Loucy (cell line): Measurements from ENCODE around the gene TUBA8.

Experiments
- EZH2phosphoT487 ChIP-seq: fragments of 200-600 bp; IDR thresholded peaks from 2 replicates; pipeline ENCODE4 v1.6.1; 2018; ENCODE audit warnings: antibody characterized with exemption, mild to moderate bottlenecking, moderate library complexity, borderline replicate concordance
- TF ChIP-seq, protein P1 (sequence below): fragments of 200-600 bp; sonication (generic); conservative IDR thresholded peaks from 2 replicates; pipeline ENCODE4 v1.5.1; 2014; ENCODE audit warnings: mild to moderate bottlenecking, antibody characterized with exemption, low read length

DNA sequence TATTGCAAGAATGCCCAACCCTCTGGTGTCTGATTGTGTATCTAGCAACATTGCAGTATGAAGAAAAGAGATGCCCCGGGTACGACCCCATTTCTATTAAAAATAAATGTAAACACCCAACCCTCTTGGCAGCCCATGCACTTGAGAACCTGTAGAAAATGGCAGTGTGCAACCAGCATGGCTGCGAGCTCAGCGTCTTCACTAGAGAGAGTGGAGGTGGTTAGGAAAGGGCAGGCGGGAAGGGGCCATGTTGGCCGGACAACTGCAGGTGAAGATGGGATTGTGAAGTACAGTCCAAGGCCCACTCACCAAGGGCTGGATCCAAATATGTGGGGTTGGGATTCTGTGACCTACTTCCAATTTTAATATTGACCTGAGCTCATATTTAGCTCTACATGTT lies 16.9 kb upstream of the TUBA8 start:
- TF ChIP-seq, protein P1, sequence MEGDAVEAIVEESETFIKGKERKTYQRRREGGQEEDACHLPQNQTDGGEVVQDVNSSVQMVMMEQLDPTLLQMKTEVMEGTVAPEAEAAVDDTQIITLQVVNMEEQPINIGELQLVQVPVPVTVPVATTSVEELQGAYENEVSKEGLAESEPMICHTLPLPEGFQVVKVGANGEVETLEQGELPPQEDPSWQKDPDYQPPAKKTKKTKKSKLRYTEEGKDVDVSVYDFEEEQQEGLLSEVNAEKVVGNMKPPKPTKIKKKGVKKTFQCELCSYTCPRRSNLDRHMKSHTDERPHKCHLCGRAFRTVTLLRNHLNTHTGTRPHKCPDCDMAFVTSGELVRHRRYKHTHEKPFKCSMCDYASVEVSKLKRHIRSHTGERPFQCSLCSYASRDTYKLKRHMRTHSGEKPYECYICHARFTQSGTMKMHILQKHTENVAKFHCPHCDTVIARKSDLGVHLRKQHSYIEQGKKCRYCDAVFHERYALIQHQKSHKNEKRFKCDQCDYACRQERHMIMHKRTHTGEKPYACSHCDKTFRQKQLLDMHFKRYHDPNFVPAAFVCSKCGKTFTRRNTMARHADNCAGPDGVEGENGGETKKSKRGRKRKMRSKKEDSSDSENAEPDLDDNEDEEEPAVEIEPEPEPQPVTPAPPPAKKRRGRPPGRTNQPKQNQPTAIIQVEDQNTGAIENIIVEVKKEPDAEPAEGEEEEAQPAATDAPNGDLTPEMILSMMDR: no peak
- TF ChIP-seq EZH2phosphoT487: no peak
